Karpas-422 (cell line): ENCODE results near the gene UGCG. TPM values are rescaled to one million over a fixed set of nuclear protein-coding genes. Genes with fewer than 3 reads are reported as not detected.
"Not testable (repeated sequence)": the region's sequence is repeated elsewhere in the genome, so short reads cannot be mapped to it uniquely, and the experiment has no call there.

Source experiments
- DNase-seq: peaks from one replicate; pipeline ENCODE4 v3.0.0-alpha.2; 2015
- H2AFZ ChIP-seq: fragments of 200-600 bp; sonication (generic); 2 replicates; pipeline ENCODE4 v1.6.1; 2014; ENCODE audit warnings: antibody characterized with exemption, low read length, mixed read lengths
- H3K27ac ChIP-seq: fragments of 200-600 bp; sonication (generic); 2 replicates; pipeline ENCODE4 v1.5.1; 2014; ENCODE audit warnings: mild to moderate bottlenecking, low read length, moderate library complexity
- H3K27me3 ChIP-seq: fragments of 200-600 bp; sonication (generic); 2 replicates; pipeline ENCODE4 v1.6.1; 2014; ENCODE audit warnings: low read length, mixed read lengths
- H3K36me3 ChIP-seq: fragments of 200-600 bp; sonication (generic); 2 replicates; pipeline ENCODE4 v1.6.1; 2014; ENCODE audit warnings: low read length, mixed read lengths; ENCODE audit not compliant: insufficient read depth
- H3K4me1 ChIP-seq: fragments of 200-600 bp; sonication (generic); 2 replicates; pipeline ENCODE4 v1.6.1; 2014; ENCODE audit warnings: mild to moderate bottlenecking, low read length, mixed read lengths
- H3K4me2 ChIP-seq: fragments of 200-600 bp; sonication (generic); 2 replicates; pipeline ENCODE4 v1.6.1; 2014; ENCODE audit warnings: low read length, low read depth, mild to moderate bottlenecking; ENCODE audit not compliant: poor library complexity, severe bottlenecking
- H3K4me3 ChIP-seq: fragments of 200-600 bp; sonication (generic); 2 replicates; pipeline ENCODE4 v1.5.1; 2014; ENCODE audit warnings: mild to moderate bottlenecking, antibody characterized with exemption, low read length, mixed read lengths
- H3K79me2 ChIP-seq: fragments of 200-600 bp; sonication (generic); 2 replicates; pipeline ENCODE4 v1.6.1; 2014; ENCODE audit warnings: mild to moderate bottlenecking, low read length, mixed read lengths
- H3K9ac ChIP-seq: fragments of 200-600 bp; sonication (generic); 2 replicates; pipeline ENCODE4 v1.6.0; 2014; ENCODE audit warnings: low read length
- H3K9me2 ChIP-seq: fragments of 200-600 bp; sonication (generic), shearing (Covaris generic); replicated peaks from 2 replicates; pipeline ENCODE4 v1.6.0; 2014; ENCODE audit warnings: mild to moderate bottlenecking, low read length, moderate library complexity; ENCODE audit not compliant: insufficient read depth
- H3K9me3 ChIP-seq: fragments of 300-700, 200-600 bp; sonication (generic); 2 replicates; pipeline ENCODE4 v1.6.1; 2014; ENCODE audit warnings: low read length, mixed read lengths
- H4K20me1 ChIP-seq: fragments of 200-600 bp; sonication (generic); 2 replicates; pipeline ENCODE4 v1.6.1; 2014; ENCODE audit warnings: mild to moderate bottlenecking, antibody characterized with exemption, low read length, low read depth; ENCODE audit not compliant: insufficient read depth
- total RNA-seq: library from RNA; depleted of rRNA; stranded (reverse); fragments of >200 nt; shearing (Covaris generic); gene quantifications from 2 replicates; pipeline ENCODE4 v1.2.3, GENCODE V29; 2014; ENCODE audit warnings: low replicate concordance

The UGCG gene
- total RNA-seq, 1 experiment from 2014 or later = 24.2 TPM

DNA sequence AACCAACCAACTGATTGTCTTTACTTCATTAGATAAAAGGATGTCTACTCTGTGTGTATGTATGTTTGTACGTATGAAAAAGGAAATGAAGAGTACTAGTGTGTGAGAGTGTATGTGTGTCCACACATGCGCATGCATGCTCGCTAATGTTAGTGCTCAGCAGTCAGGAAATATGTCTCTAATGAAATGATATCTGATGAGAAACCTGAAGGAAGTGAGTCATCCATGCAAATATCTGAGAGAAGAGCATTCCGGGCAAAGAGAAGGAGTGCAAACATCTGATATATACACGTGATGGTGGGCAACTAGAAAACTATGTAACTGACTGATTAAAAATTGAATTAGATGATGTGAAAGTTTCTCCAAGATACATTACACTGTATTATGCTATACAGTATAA lies 29.6 kb upstream of the UGCG start:
- no peak overlapping the region for H2AFZ ChIP-seq
- no peak overlapping the region for H3K9ac ChIP-seq
- no peak overlapping the region for H3K4me2 ChIP-seq
- H3K36me3 ChIP-seq = no peaks in the 10 kb centered on the region
- DNase-seq = no peak
- H3K9me2 ChIP-seq = no peaks in the 10 kb centered on the region
- H3K4me3 ChIP-seq = no peak overlapping the region
- no peaks in the 10 kb centered on the region for H3K79me2 ChIP-seq
- no peaks in the 10 kb centered on the region for H3K4me1 ChIP-seq
- no peak overlapping the region for H3K27ac ChIP-seq
- no peaks in the 10 kb centered on the region for H3K27me3 ChIP-seq
- H4K20me1 ChIP-seq = no peaks in the 10 kb centered on the region
- no peaks in the 10 kb centered on the region; the same call in 1 of the 2 replicates for H3K9me3 ChIP-seq

DNA sequence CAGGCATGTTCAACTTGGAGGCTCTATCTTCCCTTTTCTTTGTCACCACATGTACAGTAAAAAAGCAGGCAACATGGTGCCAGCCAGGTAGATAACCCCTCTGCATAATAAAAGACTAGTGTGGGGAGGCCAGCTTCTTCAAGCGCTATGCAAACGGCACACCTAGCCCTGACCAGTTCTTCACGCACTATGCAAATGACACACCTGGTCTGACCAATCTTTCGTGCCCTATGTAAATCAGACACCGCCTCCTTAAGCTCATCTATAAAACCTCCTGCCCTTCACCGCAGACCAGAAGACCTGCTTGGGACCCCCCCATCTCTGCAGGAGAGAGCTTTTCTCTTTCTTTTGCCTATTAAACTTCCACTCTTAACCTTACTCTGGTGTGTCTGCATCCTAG lies 28.1 kb upstream of the UGCG start:
- no peaks in the 10 kb centered on the region for H3K36me3 ChIP-seq
- DNase-seq = no peak
- H3K9ac ChIP-seq = no peak overlapping the region
- H3K27me3 ChIP-seq = no peaks in the 10 kb centered on the region
- no peaks in the 10 kb centered on the region for H3K4me1 ChIP-seq
- no peaks in the 10 kb centered on the region; the same call in 1 of the 2 replicates for H3K9me3 ChIP-seq
- H3K27ac ChIP-seq = no peak overlapping the region
- H2AFZ ChIP-seq = no peak overlapping the region
- no peaks in the 10 kb centered on the region for H3K9me2 ChIP-seq
- H3K4me3 ChIP-seq = no peak overlapping the region
- H3K4me2 ChIP-seq = no peak overlapping the region
- H3K79me2 ChIP-seq = no peaks in the 10 kb centered on the region
- H4K20me1 ChIP-seq = no peaks in the 10 kb centered on the region

GRCh38 chr9:111870774-111871498 lies 25.7 kb upstream of the UGCG start:
- no peak overlapping the region for H3K4me3 ChIP-seq
- H4K20me1 ChIP-seq = no peaks in the 10 kb centered on the region
- no peak overlapping the region for H3K4me2 ChIP-seq
- no peaks in the 10 kb centered on the region for H3K36me3 ChIP-seq
- H2AFZ ChIP-seq = no peak overlapping the region
- no peaks in the 10 kb centered on the region for H3K79me2 ChIP-seq
- no peak overlapping the region for H3K27ac ChIP-seq
- no peaks in the 10 kb centered on the region; the same call in 1 of the 2 replicates for H3K9me3 ChIP-seq
- H3K9ac ChIP-seq = no peak overlapping the region
- no peaks in the 10 kb centered on the region for H3K4me1 ChIP-seq
- H3K27me3 ChIP-seq = no peaks in the 10 kb centered on the region
- DNase-seq = no peak
- no peaks in the 10 kb centered on the region for H3K9me2 ChIP-seq

- no peak overlapping the region for H3K27ac ChIP-seq
- no peaks in the 10 kb centered on the region for H4K20me1 ChIP-seq
- no peaks in the 10 kb centered on the region for H3K9me2 ChIP-seq
- no peak overlapping the region for H3K4me2 ChIP-seq
- H3K36me3 ChIP-seq = no peaks in the 10 kb centered on the region
- H2AFZ ChIP-seq = no peak overlapping the region
- H3K27me3 ChIP-seq = no peaks in the 10 kb centered on the region
- no peaks in the 10 kb centered on the region; the same call in 1 of the 2 replicates for H3K9me3 ChIP-seq
- no peak for DNase-seq
- H3K79me2 ChIP-seq = no peaks in the 10 kb centered on the region
- H3K4me1 ChIP-seq = no peaks in the 10 kb centered on the region
- no peak overlapping the region for H3K9ac ChIP-seq
- no peak overlapping the region for H3K4me3 ChIP-seq
Measured at GRCh38 chr9:111871499-111871855, 25.1 kb upstream of the UGCG start.

GRCh38 chr9:111872886-111873285 lies 23.7 kb upstream of the UGCG start:
- Histone ChIP-seq H3K4me1 (no peaks in the 10 kb centered on the region), H2AFZ (no peak overlapping the region), H3K4me2 (no peak overlapping the region), H3K9me2 (no peaks in the 10 kb centered on the region), H3K79me2 (no peaks in the 10 kb centered on the region), H3K4me3 (no peak overlapping the region), H4K20me1 (no peaks in the 10 kb centered on the region), H3K27me3 (no peaks in the 10 kb centered on the region), H3K9ac (no peak overlapping the region), H3K36me3 (no peaks in the 10 kb centered on the region), H3K27ac (no peak overlapping the region), H3K9me3 (no peaks in the 10 kb centered on the region)
- no peak for DNase-seq

DNA sequence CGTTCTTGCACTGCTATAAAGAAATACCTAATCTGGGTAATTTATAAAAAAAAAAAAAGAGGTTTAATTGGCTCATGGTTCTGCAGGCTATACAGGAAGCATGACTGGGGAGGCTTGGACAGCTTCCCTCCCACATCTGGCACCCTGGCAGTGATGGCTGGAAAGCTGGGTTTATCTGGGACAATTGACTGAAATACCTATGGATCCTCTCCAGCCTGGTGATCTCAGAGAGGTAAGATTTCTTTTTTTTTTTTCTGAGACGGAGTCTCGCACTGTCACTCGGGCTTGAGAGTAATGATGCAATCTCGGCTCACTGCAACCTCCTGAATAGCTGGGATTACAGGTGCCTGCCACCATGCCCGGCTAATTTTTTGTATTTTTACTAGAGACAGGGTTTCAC lies 22.7 kb upstream of the UGCG start:
- no peak overlapping the region for H3K27ac ChIP-seq
- no peaks in the 10 kb centered on the region for H3K9me3 ChIP-seq
- H4K20me1 ChIP-seq = no peaks in the 10 kb centered on the region
- H3K4me2 ChIP-seq = no peak overlapping the region
- no peak overlapping the region for H3K9ac ChIP-seq
- no peak for DNase-seq
- H3K79me2 ChIP-seq = no peaks in the 10 kb centered on the region
- H3K27me3 ChIP-seq = no peaks in the 10 kb centered on the region
- H3K4me3 ChIP-seq = no peak overlapping the region
- H3K36me3 ChIP-seq = no peaks in the 10 kb centered on the region
- H3K9me2 ChIP-seq = no peaks in the 10 kb centered on the region
- no peak overlapping the region for H2AFZ ChIP-seq
- no peaks in the 10 kb centered on the region for H3K4me1 ChIP-seq

- H3K27ac ChIP-seq = no peak overlapping the region
- H3K4me2 ChIP-seq = no peak overlapping the region
- no peak overlapping the region for H3K4me3 ChIP-seq
- H3K9ac ChIP-seq = no peak overlapping the region
- H4K20me1 ChIP-seq = no peaks in the 10 kb centered on the region
- H3K79me2 ChIP-seq = no peaks in the 10 kb centered on the region
- H3K9me3 ChIP-seq = no peaks in the 10 kb centered on the region
- no peaks in the 10 kb centered on the region for H3K9me2 ChIP-seq
- DNase-seq = no peak
- no peaks in the 10 kb centered on the region for H3K27me3 ChIP-seq
- H3K4me1 ChIP-seq = no peaks in the 10 kb centered on the region
- no peak overlapping the region for H2AFZ ChIP-seq
- no peaks in the 10 kb centered on the region for H3K36me3 ChIP-seq
Measured at GRCh38 chr9:111874500-111874899, 22.1 kb upstream of the UGCG start.

- H3K9me2 ChIP-seq, H3K27me3 ChIP-seq, H3K36me3 ChIP-seq, H4K20me1 ChIP-seq, H3K4me1 ChIP-seq, H3K79me2 ChIP-seq, H3K9ac ChIP-seq, H3K4me3 ChIP-seq, H3K9me3 ChIP-seq, H3K4me2 ChIP-seq, H2AFZ ChIP-seq, H3K27ac ChIP-seq, DNase-seq: not testable (repeated sequence)
Measured at GRCh38 chr9:111875291-111875690, 21.3 kb upstream of the UGCG start.
